NCI-H1436 treated with DMSO at 0.1 percent for 48 hours (cell line): ENCODE data around the gene NDUFA7.
A peak's percentile ranks its signal among the peaks of the same experiment; 100 is the strongest.
"Not testable (repeated sequence)": the region's sequence is repeated elsewhere in the genome, so short reads cannot be mapped to it uniquely, and the experiment has no call there.

ENCODE experiments used
- DNase-seq: peaks from one replicate; lab custom pipeline; 2025; lab: John Stamatoyannopoulos, UW

Gene NDUFA7

GRCh38 chr19:8321067-8321985, at the start of gene NDUFA7, which contains the start of gene RPS28:
NDUFA7 (minus strand) TSS chr19:8321375; CDS start chr19:8321358, 17 bp downstream.
RPS28 (plus strand) TSS chr19:8321496; CDS start chr19:8321531, 35 bp downstream.
- peak; percentile 69 for DNase-seq

GRCh38 chr19:8370176-8371010, 49.2 kb upstream of the NDUFA7 start:
- no peak for DNase-seq

GRCh38 chr19:8367327-8368001, 46.3 kb upstream of the NDUFA7 start:
- DNase-seq = no peak

GRCh38 chr19:8366961-8367326, 45.8 kb upstream of the NDUFA7 start:
- no peak for DNase-seq

- no peak for DNase-seq
Measured at GRCh38 chr19:8366121-8366581, 45.0 kb upstream of the NDUFA7 start.

GRCh38 chr19:8363803-8364771, 42.9 kb upstream of the NDUFA7 start, which contains the start of gene ANGPTL4:
ANGPTL4 (plus strand) TSS chr19:8364155; CDS start chr19:8364322, 167 bp downstream.
- no peak for DNase-seq

- DNase-seq = no peak
Measured at GRCh38 chr19:8361921-8362793, 41.0 kb upstream of the NDUFA7 start.

GRCh38 chr19:8360196-8360595, 39.0 kb upstream of the NDUFA7 start:
- no peak for DNase-seq

GRCh38 chr19:8358948-8359347, 37.8 kb upstream of the NDUFA7 start:
- DNase-seq = no peak

- DNase-seq = no peak
Measured at GRCh38 chr19:8357007-8357521, 35.9 kb upstream of the NDUFA7 start.

- no peak for DNase-seq
Measured at GRCh38 chr19:8355631-8356402, 34.6 kb upstream of the NDUFA7 start.

- not testable (repeated sequence) for DNase-seq
Measured at GRCh38 chr19:8352845-8353244, 31.7 kb upstream of the NDUFA7 start.

- DNase-seq = no peak
Measured at GRCh38 chr19:8352134-8352827, 31.1 kb upstream of the NDUFA7 start.

GRCh38 chr19:8349629-8350372, 28.6 kb upstream of the NDUFA7 start:
- not testable (repeated sequence) for DNase-seq

- no peak for DNase-seq
Measured at GRCh38 chr19:8343483-8343844, 22.3 kb upstream of the NDUFA7 start.

GRCh38 chr19:8342684-8343482, 21.7 kb upstream of the NDUFA7 start, which contains the start of gene KANK3:
KANK3 (minus strand) TSS chr19:8343262; CDS start chr19:8337828, 5,434 bp downstream.
- DNase-seq = peak; percentile 67

GRCh38 chr19:8342316-8342683, 21.1 kb upstream of the NDUFA7 start:
- DNase-seq = no peak
